HG02840 (cell line): ENCODE results near the gene TRIM46.

Source experiments
- ATAC-seq: cut with Tn5 transposase; IDR thresholded peaks from one replicate; pipeline ENCODE4 v1.9.1; 2021; ENCODE audit warnings: mild to moderate bottlenecking, moderate library complexity, moderate number of reproducible peaks; ENCODE audit not compliant: unreplicated experiment, low FRiP score

The TRIM46 gene, protein sequence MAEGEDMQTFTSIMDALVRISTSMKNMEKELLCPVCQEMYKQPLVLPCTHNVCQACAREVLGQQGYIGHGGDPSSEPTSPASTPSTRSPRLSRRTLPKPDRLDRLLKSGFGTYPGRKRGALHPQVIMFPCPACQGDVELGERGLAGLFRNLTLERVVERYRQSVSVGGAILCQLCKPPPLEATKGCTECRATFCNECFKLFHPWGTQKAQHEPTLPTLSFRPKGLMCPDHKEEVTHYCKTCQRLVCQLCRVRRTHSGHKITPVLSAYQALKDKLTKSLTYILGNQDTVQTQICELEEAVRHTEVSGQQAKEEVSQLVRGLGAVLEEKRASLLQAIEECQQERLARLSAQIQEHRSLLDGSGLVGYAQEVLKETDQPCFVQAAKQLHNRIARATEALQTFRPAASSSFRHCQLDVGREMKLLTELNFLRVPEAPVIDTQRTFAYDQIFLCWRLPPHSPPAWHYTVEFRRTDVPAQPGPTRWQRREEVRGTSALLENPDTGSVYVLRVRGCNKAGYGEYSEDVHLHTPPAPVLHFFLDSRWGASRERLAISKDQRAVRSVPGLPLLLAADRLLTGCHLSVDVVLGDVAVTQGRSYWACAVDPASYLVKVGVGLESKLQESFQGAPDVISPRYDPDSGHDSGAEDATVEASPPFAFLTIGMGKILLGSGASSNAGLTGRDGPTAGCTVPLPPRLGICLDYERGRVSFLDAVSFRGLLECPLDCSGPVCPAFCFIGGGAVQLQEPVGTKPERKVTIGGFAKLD

DNA sequence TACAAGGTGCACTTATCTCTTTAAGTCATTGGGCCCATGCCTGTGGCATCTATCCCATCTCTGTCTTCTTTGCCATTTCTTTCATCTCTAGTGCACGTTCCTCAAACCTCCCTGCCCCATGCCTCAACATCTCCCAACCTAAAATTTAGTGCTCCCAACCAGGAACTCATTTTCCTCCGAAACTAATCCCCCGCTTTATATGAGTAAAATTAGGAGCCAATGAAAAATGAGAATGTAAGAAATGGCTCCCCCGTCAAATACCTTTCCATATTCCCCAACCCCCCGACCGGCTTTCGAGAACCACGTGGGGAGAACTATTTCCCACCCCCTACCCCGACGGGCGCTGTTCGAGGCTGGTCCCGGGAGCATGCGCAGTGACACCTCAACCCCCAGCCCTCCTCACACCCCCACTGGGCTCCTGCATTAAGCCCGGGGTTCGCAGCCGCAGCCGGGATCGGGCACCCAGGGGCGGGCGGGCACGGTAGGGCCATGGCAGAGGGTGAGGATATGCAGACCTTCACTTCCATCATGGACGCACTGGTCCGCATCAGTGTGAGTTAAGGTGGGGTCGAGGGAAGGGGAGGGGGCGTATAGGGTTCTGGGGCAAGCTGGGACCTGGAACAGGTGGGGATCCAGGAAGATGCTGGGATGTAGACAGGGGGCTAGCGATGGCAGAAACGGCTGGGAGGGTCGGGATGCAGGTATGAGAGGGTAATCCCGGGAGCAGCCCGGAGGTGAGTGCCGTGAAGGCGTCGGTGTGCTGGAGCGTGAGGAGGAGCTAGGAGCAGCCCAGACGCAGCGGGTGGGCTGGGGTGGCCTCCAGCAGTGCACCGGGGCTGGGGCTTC lies at the start of gene TRIM46:
TSS of gene TRIM46 (plus strand) at position 372 of the 846 bp plus-strand sequence. CDS start at position 490, 118 bp downstream.
- peak; percentile 3 for ATAC-seq

DNA sequence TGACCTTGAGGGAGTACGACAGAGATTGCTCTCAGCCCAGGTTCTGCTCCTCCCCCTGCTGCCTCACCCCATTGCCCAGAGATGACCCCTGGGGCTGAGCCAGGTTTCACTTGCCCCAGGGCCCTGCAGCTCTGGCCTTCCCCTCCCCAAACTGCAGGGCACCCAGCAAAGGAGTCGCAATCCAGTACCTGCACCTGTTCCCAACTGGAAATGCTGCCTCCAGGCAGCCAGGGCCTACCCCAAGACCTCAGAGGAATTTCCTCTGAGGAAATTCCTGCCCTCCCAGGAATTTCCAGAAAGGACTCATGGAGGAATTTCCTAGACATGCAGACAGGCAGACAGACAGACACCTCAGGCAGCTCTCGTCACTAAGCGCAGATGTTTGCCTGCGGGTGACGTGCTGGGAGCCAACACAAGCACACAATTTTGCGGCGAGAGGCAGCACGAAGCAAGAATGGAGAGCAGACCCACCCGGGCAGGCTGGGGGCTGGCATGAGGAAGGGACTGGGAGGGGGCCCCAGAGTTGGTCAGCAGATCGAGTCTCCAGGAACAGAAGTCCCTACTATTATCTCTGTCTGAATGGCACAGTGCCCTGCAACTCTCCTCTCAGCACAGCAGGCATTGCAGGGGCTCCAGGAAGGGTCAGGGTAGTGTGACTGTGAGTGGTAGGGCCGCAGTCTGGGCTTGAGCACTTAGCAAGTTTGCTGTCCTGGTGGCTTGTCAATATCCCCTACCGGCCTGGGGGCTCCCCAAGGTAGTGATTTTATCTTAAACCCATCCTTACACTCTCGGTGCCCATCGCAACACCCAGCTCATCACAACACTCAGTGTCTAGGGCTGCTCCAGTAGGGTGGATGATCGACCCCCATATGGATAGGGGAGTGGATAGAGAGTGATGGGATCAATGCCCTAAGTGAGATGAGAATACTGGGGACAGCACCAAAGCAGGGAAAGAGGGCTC lies 48.9 kb upstream of the TRIM46 start:
- no peak for ATAC-seq

DNA sequence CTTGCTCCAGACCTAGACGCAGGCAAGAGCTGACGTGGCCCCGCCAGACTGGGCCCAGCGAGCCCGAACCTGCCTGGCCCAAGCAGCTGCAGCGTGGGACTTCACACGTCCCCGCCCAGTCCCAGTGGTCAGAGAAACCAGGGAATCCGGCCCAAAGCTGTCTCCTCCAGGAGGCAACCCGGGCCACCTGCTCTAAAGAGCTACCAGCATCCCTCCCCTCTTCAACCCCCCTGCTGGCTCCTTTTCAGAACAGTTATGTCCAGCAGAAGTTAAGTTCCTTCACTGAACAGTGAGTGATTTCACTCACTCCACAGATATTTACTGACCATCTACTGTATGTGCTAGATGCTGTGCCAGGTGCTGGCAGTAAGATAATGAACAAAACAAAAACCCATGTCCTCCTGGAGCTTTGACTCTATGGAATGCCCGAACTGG lies 48.1 kb upstream of the TRIM46 start:
- ATAC-seq = no peak

DNA sequence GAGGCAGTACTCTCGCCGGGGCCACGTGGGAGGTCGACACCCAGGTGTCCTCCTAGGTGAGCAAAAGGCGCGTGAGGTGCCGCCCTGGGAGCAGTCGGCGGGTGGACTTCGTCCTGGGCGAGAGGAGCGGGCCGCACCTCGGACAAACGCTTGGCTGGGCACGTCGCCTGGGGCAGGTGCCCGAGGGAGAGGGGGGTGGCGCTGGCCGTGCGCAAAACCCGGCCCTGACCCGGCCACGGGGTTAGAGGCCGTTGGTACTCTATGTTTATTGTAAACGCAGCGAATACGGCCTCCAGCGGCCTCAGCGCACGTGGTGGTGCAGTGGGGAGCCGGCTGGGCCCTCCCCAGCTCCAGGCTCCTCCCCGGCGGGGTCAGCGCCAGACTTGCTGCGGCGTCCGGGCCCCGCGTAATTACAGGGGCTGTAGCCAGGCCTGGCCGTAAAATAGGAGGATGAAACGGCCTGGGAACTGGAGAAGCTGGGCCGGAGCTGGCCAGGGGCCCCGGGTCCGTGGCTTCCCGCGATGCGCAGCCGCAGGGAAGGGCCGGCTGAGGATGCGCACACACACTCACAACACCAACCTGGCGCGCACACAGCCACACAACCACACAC lies 47.6 kb upstream of the TRIM46 start:
- no peak for ATAC-seq

DNA sequence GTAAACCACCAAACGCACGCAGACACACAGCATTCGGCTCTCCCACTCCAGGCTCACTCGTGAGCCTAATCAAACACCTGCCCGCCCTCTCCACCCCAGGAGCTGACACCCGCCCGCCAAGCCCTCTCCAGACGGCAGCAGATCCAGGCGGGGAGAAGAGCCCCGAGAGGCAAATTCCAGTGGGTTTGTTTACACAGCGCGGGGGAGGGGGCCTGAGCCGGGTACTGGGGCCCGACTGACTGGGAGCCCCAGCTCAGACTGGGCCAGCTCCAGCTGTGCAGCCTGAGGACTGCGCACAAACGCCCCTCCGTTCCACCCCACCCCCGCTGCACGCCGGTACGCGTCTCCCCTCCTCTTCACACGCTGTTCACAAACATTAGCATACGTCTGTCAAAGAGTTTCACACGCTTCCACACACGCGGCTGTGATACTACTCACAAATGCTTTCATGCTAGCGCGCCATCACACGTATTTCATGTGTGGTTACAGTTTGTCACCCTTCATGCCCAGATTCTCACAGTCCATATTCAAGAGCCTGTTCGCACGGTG lies 47.0 kb upstream of the TRIM46 start:
- no peak for ATAC-seq

DNA sequence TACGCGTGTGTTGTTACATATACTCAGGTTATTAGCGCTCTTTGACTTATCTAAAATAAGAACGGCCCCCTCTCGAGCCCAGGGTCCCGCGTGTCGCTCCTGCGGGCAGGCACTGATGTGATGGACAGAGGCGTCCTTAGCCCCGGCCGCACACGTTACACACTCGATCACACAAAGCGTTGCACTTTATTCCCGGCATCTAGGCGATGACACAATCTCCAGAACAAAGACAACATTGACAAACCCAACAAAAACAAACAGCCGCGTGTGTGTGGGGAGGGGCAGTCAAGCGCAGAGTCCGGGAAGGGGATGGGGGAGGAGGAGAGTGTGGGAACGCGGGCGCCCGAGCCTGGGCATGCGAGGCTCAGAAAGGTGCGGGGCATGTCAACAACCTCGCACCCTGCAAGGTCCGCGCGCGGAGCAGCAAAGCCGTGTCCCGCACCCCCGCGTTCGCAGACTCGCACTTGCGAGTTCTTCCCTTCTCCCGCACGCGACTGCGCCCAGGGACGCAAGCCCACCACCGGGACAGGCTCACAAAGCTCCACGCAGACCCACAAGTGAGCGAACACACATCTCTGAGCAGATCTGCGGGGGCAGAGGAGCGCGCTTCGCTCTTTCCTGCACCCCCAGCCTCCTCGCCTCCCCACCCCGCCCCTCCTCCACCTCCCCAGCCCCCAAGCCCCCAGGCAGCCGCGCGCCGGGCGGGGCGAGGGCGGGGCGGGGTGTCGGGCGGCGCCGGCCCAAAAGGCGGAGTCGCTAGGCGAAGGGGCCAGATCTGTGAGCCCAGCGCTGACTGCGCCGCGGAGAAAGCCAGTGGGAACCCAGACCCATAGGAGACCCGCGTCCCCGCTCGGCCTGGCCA lies 46.3 kb upstream of the TRIM46 start, which contains the start of gene EFNA1:
TSS of gene EFNA1 (plus strand) at position 772 of the 862 bp plus-strand sequence. CDS start 102 bp downstream, outside the sequence.
- no peak for ATAC-seq

DNA sequence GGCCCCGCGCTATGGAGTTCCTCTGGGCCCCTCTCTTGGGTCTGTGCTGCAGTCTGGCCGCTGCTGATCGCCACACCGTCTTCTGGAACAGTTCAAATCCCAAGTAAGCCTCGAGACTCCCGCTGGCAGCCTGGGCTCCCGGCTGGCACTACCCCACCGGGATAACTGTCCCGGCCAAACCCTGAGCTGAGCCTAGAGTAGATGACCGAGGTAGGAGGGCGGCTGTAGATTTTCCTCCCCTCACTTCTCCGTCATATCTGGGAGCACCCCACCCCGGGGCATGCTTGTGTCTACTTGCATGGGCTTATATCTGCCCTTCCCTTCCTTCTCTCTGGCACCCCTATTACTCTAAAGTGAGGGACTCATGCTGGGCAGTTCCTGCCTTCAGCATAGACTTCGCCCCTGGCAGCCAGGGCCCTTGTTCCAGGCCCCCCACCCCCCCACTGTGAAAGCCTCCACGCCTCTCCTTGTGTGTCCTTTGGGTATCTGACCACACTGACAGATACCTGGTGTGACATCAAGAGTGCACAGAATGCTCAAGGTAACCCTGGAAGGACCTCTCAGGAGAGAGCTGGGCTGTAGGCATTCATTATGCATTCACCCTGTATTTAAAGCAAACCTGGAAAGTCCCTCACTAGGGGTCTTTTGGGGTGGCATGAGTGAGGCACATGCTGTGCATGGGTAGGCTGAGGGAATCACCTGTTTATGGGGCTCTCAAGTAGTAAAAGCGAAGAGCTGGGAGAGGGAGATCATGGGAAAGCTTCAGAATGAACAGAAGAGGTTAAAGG lies 45.5 kb upstream of the TRIM46 start:
- ATAC-seq = no peak

DNA sequence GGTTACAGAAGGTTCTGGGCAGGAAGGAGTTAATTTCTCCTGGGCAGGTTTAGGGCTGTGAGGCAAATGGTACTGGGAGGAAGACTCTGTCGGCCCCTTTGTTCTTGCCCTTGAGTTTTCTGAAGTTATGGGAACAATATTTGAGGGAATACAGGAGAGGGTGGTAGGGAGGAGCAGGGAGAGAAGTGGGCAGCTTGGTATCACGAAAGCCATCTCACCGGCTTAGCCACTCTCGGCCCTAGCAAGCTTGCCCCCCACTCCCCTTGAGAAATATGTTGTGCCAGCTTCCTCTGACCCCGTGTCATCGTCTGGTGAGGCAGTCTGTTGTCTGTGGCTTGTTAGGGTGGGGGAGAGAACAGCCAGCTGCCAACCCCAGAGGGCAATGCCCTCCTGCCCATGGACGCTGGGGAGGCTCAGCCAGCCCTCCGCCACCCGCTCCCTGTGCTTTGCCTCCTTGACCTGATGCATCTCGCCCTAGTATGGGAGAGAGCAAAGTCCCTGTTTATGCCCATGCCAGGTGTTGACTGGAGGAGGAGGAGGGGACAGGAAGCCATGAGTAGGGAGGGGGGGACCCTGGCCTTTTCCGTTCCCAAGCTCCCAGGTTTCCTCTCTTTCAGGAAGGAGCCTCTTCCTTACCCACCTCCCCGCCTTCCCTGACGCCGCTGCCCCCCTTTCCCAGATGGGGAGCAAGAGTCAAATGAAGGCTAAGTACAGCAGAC lies 44.7 kb upstream of the TRIM46 start:
- ATAC-seq = no peak

DNA sequence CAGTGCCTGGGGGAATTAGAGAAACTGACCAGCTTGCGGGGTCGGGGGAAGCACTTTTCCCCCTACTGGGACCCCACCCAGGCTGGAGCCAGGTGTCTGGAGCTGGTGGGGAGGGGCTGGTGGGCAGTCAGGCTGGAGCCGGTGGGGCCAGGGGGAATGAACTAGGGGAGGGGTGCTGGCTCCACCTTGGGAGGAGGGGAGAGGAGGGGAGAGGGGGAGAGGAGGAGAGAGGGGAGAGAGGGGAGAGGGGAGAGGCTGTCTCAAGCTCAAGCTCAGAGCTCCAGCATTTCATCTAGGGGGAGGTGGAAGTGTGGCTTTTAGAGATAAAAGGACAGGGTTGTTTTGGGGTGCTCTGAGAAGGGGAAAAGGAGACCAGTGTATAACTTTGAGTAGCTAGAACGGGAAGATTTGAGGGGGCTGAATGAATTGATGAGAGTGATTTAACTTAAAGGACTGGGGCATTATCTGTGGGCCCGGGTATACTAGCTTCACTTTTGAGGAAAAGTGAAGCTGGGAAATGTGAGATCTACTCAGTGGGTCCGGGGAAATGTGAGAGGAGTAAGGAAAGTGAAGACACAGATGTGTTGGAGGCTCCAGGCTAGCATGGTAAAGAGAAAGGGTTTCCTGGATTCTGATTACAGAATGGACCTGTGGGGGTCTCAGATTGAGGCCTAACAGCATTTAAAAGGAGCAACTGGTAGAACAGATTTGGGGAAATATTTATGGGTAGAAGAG lies 43.2 kb upstream of the TRIM46 start:
- ATAC-seq = no peak

DNA sequence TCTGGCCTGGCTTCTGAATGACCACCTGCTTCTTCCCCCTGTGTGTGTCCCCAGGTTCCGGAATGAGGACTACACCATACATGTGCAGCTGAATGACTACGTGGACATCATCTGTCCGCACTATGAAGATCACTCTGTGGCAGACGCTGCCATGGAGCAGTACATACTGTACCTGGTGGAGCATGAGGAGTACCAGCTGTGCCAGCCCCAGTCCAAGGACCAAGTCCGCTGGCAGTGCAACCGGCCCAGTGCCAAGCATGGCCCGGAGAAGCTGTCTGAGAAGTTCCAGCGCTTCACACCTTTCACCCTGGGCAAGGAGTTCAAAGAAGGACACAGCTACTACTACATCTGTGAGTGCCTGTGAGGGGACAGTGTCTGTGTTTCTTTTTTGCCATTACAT lies 42.4 kb upstream of the TRIM46 start:
- no peak for ATAC-seq

DNA sequence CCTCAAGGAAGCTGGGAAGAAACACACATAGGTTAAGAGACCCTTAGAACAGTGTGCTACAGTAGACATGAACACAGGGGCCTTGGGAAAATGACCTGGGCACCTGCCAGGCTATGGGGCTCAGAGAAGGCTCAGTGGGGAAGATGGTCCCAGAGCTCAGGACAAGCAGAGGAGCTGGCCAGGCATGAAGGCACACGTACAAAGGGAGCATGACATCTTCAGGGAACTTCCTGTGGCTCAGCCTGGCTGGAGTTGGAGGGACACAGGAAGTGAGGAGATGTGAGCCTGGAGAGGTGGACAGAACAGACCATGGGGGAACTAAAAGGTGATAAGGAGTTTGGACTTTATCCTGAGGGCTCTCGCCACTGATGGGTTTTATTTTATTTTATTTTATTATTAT lies 41.8 kb upstream of the TRIM46 start:
- ATAC-seq = no peak

DNA sequence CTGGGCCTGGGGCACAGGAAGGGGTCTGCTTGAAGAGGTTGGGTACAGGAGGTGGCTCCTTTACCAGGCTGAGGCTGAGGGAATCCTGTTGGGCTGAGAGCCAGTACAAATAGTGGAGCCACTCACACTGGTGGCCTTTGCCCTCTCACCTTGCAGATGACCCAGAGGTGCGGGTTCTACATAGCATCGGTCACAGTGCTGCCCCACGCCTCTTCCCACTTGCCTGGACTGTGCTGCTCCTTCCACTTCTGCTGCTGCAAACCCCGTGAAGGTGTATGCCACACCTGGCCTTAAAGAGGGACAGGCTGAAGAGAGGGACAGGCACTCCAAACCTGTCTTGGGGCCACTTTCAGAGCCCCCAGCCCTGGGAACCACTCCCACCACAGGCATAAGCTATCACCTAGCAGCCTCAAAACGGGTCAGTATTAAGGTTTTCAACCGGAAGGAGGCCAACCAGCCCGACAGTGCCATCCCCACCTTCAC lies 39.8 kb upstream of the TRIM46 start:
- ATAC-seq = no peak

DNA sequence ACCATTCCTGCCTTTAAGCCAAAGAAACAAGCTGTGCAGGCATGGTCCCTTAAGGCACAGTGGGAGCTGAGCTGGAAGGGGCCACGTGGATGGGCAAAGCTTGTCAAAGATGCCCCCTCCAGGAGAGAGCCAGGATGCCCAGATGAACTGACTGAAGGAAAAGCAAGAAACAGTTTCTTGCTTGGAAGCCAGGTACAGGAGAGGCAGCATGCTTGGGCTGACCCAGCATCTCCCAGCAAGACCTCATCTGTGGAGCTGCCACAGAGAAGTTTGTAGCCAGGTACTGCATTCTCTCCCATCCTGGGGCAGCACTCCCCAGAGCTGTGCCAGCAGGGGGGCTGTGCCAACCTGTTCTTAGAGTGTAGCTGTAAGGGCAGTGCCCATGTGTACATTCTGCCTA lies 39.3 kb upstream of the TRIM46 start:
- no peak for ATAC-seq

DNA sequence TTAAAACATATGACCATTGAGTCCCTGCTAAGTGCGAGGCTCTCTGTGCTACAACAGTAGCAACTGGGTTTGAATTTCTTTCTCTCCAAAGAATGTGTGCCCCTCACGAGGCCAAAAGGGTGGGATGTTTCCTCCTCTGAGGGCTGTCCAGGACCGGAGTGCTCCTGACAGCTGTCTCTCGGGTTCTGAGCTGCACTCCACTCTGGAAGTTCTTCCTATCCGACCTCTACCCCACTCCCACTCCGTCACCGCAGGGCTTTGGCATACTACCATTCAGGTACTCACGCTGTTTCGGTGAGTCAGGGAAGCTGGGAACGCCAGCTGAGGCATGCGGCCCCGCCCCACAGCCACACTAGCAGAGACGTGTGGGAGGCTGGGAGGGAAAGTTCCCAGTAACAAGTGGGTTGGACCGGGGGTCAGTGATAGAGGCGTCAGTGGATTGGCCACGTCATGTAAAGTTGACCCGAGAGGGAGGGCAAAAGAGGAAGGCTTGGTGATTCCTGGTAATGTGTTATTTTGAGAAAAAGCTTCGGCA lies 38.7 kb upstream of the TRIM46 start:
- no peak for ATAC-seq

DNA sequence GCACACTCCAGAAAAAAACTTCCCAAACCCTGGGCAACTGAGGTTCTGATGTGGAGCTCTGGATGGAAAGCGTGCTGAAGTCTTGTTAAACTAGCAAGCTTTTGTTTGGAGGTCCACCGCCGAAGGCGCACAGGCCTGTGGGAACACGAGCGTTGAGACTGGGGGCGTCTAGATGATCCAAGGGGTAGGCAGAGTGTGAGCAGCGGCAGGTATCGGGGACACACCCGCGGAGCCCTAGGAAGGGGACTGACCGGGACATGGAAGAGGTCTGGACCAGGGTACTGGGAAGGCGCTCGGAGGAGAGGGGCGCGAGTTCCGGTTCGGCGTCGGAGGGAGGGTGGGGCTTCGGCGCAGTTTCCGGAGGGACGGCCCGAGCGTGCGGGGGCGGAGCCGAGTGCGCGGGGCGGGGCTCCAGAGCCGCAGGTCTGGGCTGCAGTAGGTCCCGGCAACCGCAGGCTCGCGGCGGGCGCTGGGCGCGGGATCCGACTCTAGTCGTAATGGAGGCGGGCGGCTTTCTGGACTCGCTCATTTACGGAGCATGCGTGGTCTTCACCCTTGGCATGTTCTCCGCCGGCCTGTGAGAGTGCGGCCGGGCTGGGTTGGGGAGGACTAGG lies 38.1 kb upstream of the TRIM46 start, which contains the start of gene SLC50A1:
TSS of gene SLC50A1 (plus strand) at position 438 of the 614 bp plus-strand sequence. CDS start at position 498, 60 bp downstream.
- ATAC-seq = peak; percentile 66
